ENCODE results near the gene AP2A1. TPM values are rescaled to one million over a fixed set of nuclear protein-coding genes. Genes with fewer than 3 reads are reported as not detected.
A peak's percentile ranks its signal among the peaks of the same experiment; 100 is the strongest.

AP2A1 gene
- total and polyA plus RNA-seq, 4 experiments from 2014 or later = 2.6 to 56.2 (median 32.5) TPM

DNA sequence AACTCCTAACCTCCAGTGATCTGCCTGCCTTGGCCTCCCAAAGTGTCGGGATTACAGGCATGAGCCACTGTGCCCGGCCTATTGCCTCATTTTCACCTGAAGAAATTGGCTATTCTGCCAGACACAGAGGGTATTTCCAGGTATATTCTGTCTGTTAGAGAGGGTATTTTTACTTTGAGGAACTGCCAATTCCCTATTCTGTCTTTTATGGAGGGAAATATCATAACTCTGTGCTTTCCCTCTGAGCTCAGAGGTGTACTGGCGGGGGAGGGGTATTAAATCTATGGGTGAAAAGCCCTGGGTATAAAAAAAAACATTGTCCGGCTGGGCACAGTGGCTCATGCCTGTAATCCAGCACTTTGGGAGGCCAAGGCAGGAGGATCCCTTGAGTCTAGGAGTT lies 28.5 kb upstream of the AP2A1 start:
- peaks cover 0 to 6% (median 4%) of the 10 kb centered on the region in 4 donors for H3K4me1 Mint-ChIP-seq
- H3K9me3 Mint-ChIP-seq = no peaks in the 10 kb centered on the region
- H3K9me3 ChIP-seq (ENCODE audit: control insufficient read depth in 1 of 2, low read length in 2 of 2) = no peaks in the 10 kb centered on the region
- H3K4me3 ChIP-seq (ENCODE audit: low read length in 2 of 2) = no peak overlapping the region
- H3K4me3 Mint-ChIP-seq = no peak overlapping the region
- CTCF ChIA-PET (ENCODE audit: partially characterized antibody) = no interaction called here
- no peaks in the 10 kb centered on the region for H3K36me3 Mint-ChIP-seq
- H3K27ac ChIP-seq (ENCODE audit: low read depth, low read length) = no peak overlapping the region
- H3K36me3 ChIP-seq (ENCODE audit: insufficient read depth, low read length) = no peaks in the 10 kb centered on the region
- no peaks in the 10 kb centered on the region for H3K4me1 ChIP-seq (ENCODE audit: insufficient read depth, low read length)
- H3K27me3 Mint-ChIP-seq = peaks cover 0 to 2% of the 10 kb centered on the region in 2 donors
- H3K27ac Mint-ChIP-seq = no peak overlapping the region
- no peak for DNase-seq
- H3K27me3 ChIP-seq (ENCODE audit: insufficient read depth, low read length) = no peaks in the 10 kb centered on the region
- intact Hi-C loops (cut with micrococcal nuclease) = no loop called here
- POLR2A ChIA-PET (ENCODE audit: partially characterized antibody) = no interaction called here

DNA sequence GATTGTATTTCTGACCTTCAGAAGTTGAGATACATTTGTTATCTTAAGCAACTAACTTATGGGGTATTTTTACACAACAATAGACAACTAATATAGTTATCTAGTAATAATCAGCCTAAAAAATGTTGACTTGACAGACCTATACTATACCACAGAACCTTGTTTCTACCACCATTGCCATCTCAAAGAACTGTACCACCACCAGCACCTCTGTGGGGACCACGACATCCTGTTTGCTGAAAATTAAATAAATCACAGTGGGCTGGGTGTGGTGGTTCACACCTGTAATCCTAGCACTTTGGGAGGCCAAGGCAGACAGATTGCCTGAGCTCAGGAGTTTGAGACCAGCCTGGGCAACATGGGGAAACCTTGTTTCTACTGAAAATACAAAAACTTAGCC lies 27.7 kb upstream of the AP2A1 start:
- Histone ChIP-seq H3K27me3 (ENCODE audit: insufficient read depth, low read length) (no peaks in the 10 kb centered on the region), H3K4me3 (ENCODE audit: low read length in 2 of 2) (no peak overlapping the region), H3K36me3 (ENCODE audit: insufficient read depth, low read length) (no peaks in the 10 kb centered on the region), H3K9me3 (ENCODE audit: control insufficient read depth in 1 of 2, low read length in 2 of 2) (no peaks in the 10 kb centered on the region), H3K4me1 (ENCODE audit: insufficient read depth, low read length) (no peaks in the 10 kb centered on the region), H3K27ac (ENCODE audit: low read depth, low read length) (no peak overlapping the region)
- DNase-seq = no peak
- ChIA-PET POLR2A (ENCODE audit: partially characterized antibody) (no interaction called here), CTCF (ENCODE audit: partially characterized antibody) (no interaction called here)
- H3K27me3 Mint-ChIP-seq = peaks cover 0 to 2% of the 10 kb centered on the region in 2 donors
- H3K4me1 Mint-ChIP-seq = peaks cover 0 to 6% (median 4%) of the 10 kb centered on the region in 4 donors
- no peaks in the 10 kb centered on the region for H3K36me3 Mint-ChIP-seq
- intact Hi-C loops (cut with micrococcal nuclease) = no loop called here
- no peaks in the 10 kb centered on the region for H3K9me3 Mint-ChIP-seq
- peak overlapping the region in 1 of 7 donors; percentile 77 for H3K27ac Mint-ChIP-seq
- H3K4me3 Mint-ChIP-seq = peak overlapping the region in 1 of 8 donors; percentile 57

DNA sequence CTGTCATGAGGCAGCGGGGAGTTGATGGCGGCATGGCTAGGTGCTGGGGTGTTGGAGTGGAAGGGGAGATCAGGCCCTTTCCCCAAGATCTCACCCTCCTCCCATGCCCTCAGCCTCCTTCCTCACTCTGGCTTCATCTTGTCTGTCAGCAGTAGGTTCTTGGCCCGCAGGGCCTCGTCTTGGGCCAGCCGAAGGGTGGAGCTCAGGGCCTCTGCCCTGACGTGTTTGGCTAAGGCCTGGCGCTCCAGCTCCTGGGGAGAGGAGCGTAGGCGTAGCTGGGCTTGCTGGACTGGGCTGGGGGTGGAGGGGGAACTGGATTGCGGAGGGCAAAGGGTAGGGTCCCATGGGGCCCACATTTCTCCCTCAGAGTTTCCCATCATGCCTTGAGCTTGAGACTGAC lies 26.9 kb upstream of the AP2A1 start:
- Mint-ChIP-seq H3K36me3 (no peaks in the 10 kb centered on the region), H3K27me3 (no peaks in the 10 kb centered on the region), H3K9me3 (no peaks in the 10 kb centered on the region), H3K4me1 (peaks cover 0 to 6% (median 4%) of the 10 kb centered on the region in 4 donors), H3K27ac (no peak overlapping the region), H3K4me3 (no peak overlapping the region)
- Histone ChIP-seq H3K9me3 (ENCODE audit: control insufficient read depth in 1 of 2, low read length in 2 of 2) (no peaks in the 10 kb centered on the region), H3K4me1 (ENCODE audit: insufficient read depth, low read length) (no peaks in the 10 kb centered on the region), H3K36me3 (ENCODE audit: insufficient read depth, low read length) (no peaks in the 10 kb centered on the region), H3K27me3 (ENCODE audit: insufficient read depth, low read length) (no peaks in the 10 kb centered on the region), H3K27ac (ENCODE audit: low read depth, low read length) (no peak overlapping the region), H3K4me3 (ENCODE audit: low read length in 2 of 2) (no peak overlapping the region)
- intact Hi-C loops (cut with micrococcal nuclease) = no loop called here
- ChIA-PET POLR2A (ENCODE audit: partially characterized antibody) (interaction anchor here (1.0 kb wide), 1 partner anchor 11 kb away, joined by 3 read pairs; no protein-coding TSS in a partner anchor), CTCF (ENCODE audit: partially characterized antibody) (no interaction called here)
- DNase-seq = no peak

DNA sequence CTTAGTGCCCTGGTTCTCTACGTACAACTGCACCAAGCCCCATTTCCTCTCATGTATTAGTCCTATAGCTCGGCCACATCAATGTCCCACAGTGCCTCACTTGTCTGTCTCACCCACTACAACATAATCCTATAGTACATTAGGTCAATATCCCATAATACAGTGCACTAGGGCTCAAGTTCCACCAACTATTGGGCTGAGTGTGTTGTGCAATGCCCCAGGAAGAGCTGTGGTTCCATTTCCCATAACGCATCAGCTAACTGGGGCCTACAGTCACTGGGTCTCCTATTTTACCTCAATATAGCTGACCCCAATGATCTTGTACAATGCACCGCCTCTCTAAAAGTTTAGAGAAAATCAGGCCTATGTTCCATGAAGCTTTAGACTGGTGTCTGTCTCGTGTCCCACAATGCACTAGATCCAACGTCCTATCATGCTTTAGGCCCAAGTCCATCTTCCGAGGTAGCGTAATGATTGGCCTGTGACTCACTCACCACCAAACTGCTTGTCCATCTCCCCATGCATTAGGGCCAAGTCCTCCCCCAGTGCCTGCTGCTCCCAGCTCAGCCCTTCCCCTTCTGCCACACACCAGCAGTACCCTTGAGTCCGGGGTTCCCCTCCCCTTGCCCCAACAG lies 25.5 kb upstream of the AP2A1 start:
- Histone ChIP-seq H3K27ac (ENCODE audit: low read depth, low read length) (no peak overlapping the region), H3K9me3 (ENCODE audit: control insufficient read depth in 1 of 2, low read length in 2 of 2) (no peaks in the 10 kb centered on the region), H3K27me3 (ENCODE audit: insufficient read depth, low read length) (no peaks in the 10 kb centered on the region), H3K4me1 (ENCODE audit: insufficient read depth, low read length) (no peaks in the 10 kb centered on the region), H3K36me3 (ENCODE audit: insufficient read depth, low read length) (no peaks in the 10 kb centered on the region), H3K4me3 (ENCODE audit: low read length in 2 of 2) (no peak overlapping the region)
- Mint-ChIP-seq H3K9me3 (no peaks in the 10 kb centered on the region), H3K4me3 (no peak overlapping the region), H3K27ac (no peak overlapping the region), H3K4me1 (peaks cover 0 to 9% (median 4%) of the 10 kb centered on the region in 4 donors), H3K36me3 (no peaks in the 10 kb centered on the region), H3K27me3 (no peaks in the 10 kb centered on the region)
- DNase-seq = no peak
- CTCF ChIA-PET (ENCODE audit: partially characterized antibody) = no interaction called here
- POLR2A ChIA-PET (ENCODE audit: partially characterized antibody) = interaction anchor here (1.0 kb wide), 1 partner anchor 24 kb away, joined by 4 read pairs; no protein-coding TSS in a partner anchor
- intact Hi-C loops (cut with micrococcal nuclease) = no loop called here

DNA sequence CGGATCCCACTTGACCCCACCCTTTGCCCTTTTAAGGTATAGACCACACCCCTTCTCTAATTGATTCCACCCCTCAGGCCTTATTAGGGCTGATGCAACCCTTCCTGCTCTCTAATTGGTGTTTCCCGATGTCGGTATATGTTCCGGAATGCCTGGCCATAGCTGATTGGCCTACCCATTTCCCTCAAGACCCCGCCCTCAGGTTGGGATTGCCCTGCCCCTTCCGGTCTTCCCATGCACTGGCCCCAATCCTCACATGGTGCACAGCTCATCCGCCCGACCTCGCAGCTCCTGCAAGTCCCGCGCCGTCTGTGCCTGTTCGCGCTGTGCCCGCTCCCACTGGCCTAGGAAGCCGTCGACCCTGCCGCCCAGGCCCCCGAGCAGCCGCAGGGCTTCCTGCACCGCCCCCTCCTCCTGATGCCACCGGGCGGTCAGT lies 21.8 kb upstream of the AP2A1 start:
- H3K27ac Mint-ChIP-seq = no peak overlapping the region
- no peaks in the 10 kb centered on the region for H3K27me3 Mint-ChIP-seq
- DNase-seq = no peak
- H3K36me3 Mint-ChIP-seq = no peaks in the 10 kb centered on the region
- intact Hi-C loops (cut with micrococcal nuclease) = no loop called here
- no peaks in the 10 kb centered on the region for H3K9me3 Mint-ChIP-seq
- H3K27me3 ChIP-seq (ENCODE audit: insufficient read depth, low read length) = no peaks in the 10 kb centered on the region
- ChIA-PET POLR2A (ENCODE audit: partially characterized antibody) (no interaction called here), CTCF (ENCODE audit: partially characterized antibody) (interaction anchor here (0.9 kb wide), 1 partner anchor 28 kb away, joined by 3 read pairs; no protein-coding TSS in a partner anchor)
- no peaks in the 10 kb centered on the region for H3K36me3 ChIP-seq (ENCODE audit: insufficient read depth, low read length)
- no peak overlapping the region for H3K27ac ChIP-seq (ENCODE audit: low read depth, low read length)
- H3K4me3 Mint-ChIP-seq = no peak overlapping the region
- no peak overlapping the region for H3K4me3 ChIP-seq (ENCODE audit: low read length in 2 of 2)
- no peaks in the 10 kb centered on the region for H3K4me1 ChIP-seq (ENCODE audit: insufficient read depth, low read length)
- H3K9me3 ChIP-seq (ENCODE audit: control insufficient read depth in 1 of 2, low read length in 2 of 2) = no peaks in the 10 kb centered on the region
- peaks cover 0 to 4% (median under 1%) of the 10 kb centered on the region in 4 donors for H3K4me1 Mint-ChIP-seq

DNA sequence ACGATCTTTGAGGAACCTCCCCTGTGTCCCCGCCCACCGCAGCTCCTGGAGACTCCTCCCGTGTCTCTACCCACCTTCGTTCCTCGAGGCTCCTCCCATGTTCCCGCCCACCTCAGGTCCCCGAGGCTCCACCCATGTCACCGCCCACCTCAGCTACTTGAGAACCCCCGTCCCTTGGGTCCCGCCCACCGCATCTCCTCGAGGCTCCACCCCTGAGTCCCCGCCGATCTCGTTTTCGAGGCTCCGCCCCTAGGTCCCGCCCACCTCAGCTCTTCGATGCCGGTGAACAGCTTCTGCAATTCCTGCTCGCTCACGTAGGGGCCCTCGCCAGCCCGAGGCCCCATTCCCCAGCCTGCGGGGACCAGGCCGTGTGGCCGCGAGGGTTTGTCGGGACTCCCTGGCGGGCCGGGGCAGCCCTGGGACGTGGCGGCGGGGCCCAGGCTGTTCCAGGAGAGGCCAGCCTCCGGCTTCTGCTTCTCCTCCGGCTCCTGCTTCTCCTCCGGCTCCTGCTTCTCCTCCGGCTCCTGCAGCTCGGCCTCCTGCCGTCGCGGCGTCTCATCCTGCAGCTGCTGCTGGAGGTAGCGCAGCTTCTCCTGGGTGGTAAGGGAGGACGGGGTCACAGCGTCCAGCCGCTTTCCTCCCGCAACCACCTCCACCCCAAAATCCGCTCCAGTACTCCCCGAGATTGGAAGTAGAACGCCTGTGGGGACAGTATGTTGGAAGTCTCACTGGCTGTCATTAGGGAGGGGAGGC lies 20.4 kb upstream of the AP2A1 start:
- intact Hi-C loops (cut with micrococcal nuclease) = no loop called here
- Histone ChIP-seq H3K4me1 (ENCODE audit: insufficient read depth, low read length) (no peaks in the 10 kb centered on the region), H3K36me3 (ENCODE audit: insufficient read depth, low read length) (no peaks in the 10 kb centered on the region), H3K9me3 (ENCODE audit: control insufficient read depth in 1 of 2, low read length in 2 of 2) (no peaks in the 10 kb centered on the region), H3K27me3 (ENCODE audit: insufficient read depth, low read length) (no peaks in the 10 kb centered on the region), H3K4me3 (ENCODE audit: low read length in 2 of 2) (no peak overlapping the region), H3K27ac (ENCODE audit: low read depth, low read length) (no peak overlapping the region)
- Mint-ChIP-seq H3K27me3 (peaks cover 0 to under 1% of the 10 kb centered on the region in 2 donors), H3K4me3 (no peak overlapping the region), H3K36me3 (no peaks in the 10 kb centered on the region), H3K27ac (no peak overlapping the region), H3K9me3 (no peaks in the 10 kb centered on the region), H3K4me1 (peaks cover 0 to 4% (median 0%) of the 10 kb centered on the region in 4 donors)
- peak; percentile 14 to 61 (median 21) for DNase-seq
- POLR2A ChIA-PET (ENCODE audit: partially characterized antibody) = no interaction called here
- CTCF ChIA-PET (ENCODE audit: partially characterized antibody) = no interaction called here

DNA sequence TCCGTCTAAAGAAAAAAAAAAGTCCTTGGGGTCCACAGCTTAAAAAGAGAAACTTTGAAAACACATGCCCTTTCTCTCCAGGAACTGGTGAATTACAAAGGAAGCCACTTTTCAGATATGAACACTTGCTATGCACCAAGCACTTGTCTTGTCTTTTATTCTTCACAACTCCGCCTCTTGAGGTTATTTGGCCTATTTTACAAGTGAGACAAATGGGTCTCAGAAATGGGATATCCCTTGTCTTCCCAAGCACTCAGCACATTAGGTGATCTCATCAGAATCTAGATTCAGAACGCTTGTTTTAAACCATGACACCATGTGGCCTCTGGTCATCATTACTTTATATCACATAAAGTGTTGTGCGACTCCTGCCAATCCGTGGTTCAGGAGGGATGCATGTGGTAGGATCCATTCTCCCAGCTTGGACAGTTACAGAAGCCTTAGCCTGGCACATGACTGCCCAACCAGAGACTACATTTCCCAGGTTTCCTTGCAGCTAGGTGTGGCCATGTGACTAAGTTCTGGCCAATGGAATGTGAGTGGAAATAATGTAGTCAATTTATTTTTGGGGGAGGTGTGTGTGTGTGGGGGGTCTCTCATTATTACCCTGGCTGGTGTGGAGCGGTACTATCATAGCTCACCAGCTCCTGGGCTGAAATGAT lies 17.6 kb upstream of the AP2A1 start:
- no peaks in the 10 kb centered on the region for H3K27me3 ChIP-seq (ENCODE audit: insufficient read depth, low read length)
- H3K27me3 Mint-ChIP-seq = peaks cover 0 to 1% of the 10 kb centered on the region in 2 donors
- no peak overlapping the region for H3K4me3 Mint-ChIP-seq
- peaks cover 0 to 2% (median 0%) of the 10 kb centered on the region in 8 donors for H3K9me3 Mint-ChIP-seq
- no peak for DNase-seq
- H3K4me3 ChIP-seq (ENCODE audit: low read length in 2 of 2) = no peak overlapping the region
- intact Hi-C loops (cut with micrococcal nuclease) = no loop called here
- POLR2A ChIA-PET (ENCODE audit: partially characterized antibody) = no interaction called here
- CTCF ChIA-PET (ENCODE audit: partially characterized antibody) = interaction anchor here (1.8 kb wide), 1 partner anchor 31 kb away, joined by 4 read pairs; no protein-coding TSS in a partner anchor
- H3K27ac Mint-ChIP-seq = no peak overlapping the region
- no peaks in the 10 kb centered on the region for H3K4me1 ChIP-seq (ENCODE audit: insufficient read depth, low read length)
- peaks cover 0 to 4% (median 0%) of the 10 kb centered on the region in 4 donors for H3K4me1 Mint-ChIP-seq
- no peak overlapping the region for H3K27ac ChIP-seq (ENCODE audit: low read depth, low read length)
- H3K36me3 ChIP-seq (ENCODE audit: insufficient read depth, low read length) = no peaks in the 10 kb centered on the region
- H3K36me3 Mint-ChIP-seq = no peaks in the 10 kb centered on the region
- no peaks in the 10 kb centered on the region for H3K9me3 ChIP-seq (ENCODE audit: control insufficient read depth in 1 of 2, low read length in 2 of 2)

All from CD4-positive, alpha-beta memory T cell (primary cell).